ENCODE data around the gene LCN10. TPM values are rescaled to one million over a fixed set of nuclear protein-coding genes. Genes with fewer than 3 reads are reported as not detected.

Gene LCN10
- total RNA-seq, 1 experiment from 2014 or later: not detected

GRCh38 chr9:136759001-136759400, 16.3 kb upstream of the LCN10 start:
- Mint-ChIP-seq H3K4me3 (ENCODE audit: unreplicated experiment) (no peak overlapping the region), H3K9me3 (ENCODE audit: unreplicated experiment) (no peaks in the 10 kb centered on the region), H3K4me1 (ENCODE audit: insufficient read depth, unreplicated experiment) (no peaks in the 10 kb centered on the region), H3K27ac (ENCODE audit: low read depth, unreplicated experiment) (no peak overlapping the region), H3K36me3 (ENCODE audit: insufficient read depth, unreplicated experiment) (no peaks in the 10 kb centered on the region), H3K27me3 (ENCODE audit: insufficient read depth, unreplicated experiment) (no peaks in the 10 kb centered on the region)
- intact Hi-C loops (cut with micrococcal nuclease): no loop called here
- POLR2A ChIA-PET: no interaction called here
- BruUV-seq (replicated peaks): no TSS peak
- no peak for TF ChIP-seq CTCF (IDR thresholded peaks at IDR 0.05; ENCODE audit: unreplicated experiment)
- CTCF ChIA-PET: interaction anchor here (0.6 to 4.8 kb wide), 3 partner anchors 20 to 471 kb away, joined by 3 to 30 read pairs (median 10); no protein-coding TSS in a partner anchor
- DNase-seq (ENCODE audit: unreplicated experiment): no peak

GRCh38 chr9:136757751-136758140, 15.0 kb upstream of the LCN10 start:
- H3K27ac Mint-ChIP-seq (ENCODE audit: low read depth, unreplicated experiment): no peak overlapping the region
- ChIA-PET CTCF (interaction anchor here (0.5 to 4.8 kb wide), 10 partner anchors 9 to 362 kb away, joined by 3 to 30 read pairs (median 3); partner anchors contain the start of gene LCN10), POLR2A (no interaction called here)
- no TSS peak for BruUV-seq (replicated peaks)
- intact Hi-C loops (cut with micrococcal nuclease): no loop called here
- peaks cover under 1% of the 10 kb centered on the region for H3K9me3 Mint-ChIP-seq (ENCODE audit: unreplicated experiment)
- no peaks in the 10 kb centered on the region for H3K4me1 Mint-ChIP-seq (ENCODE audit: insufficient read depth, unreplicated experiment)
- no peak for TF ChIP-seq CTCF (IDR thresholded peaks at IDR 0.05; ENCODE audit: unreplicated experiment)
- no peaks in the 10 kb centered on the region for H3K27me3 Mint-ChIP-seq (ENCODE audit: insufficient read depth, unreplicated experiment)
- DNase-seq (ENCODE audit: unreplicated experiment): no peak
- H3K4me3 Mint-ChIP-seq (ENCODE audit: unreplicated experiment): no peak overlapping the region
- no peaks in the 10 kb centered on the region for H3K36me3 Mint-ChIP-seq (ENCODE audit: insufficient read depth, unreplicated experiment)

GRCh38 chr9:136757328-136757727, 14.6 kb upstream of the LCN10 start:
- Mint-ChIP-seq H3K36me3 (ENCODE audit: insufficient read depth, unreplicated experiment) (no peaks in the 10 kb centered on the region), H3K27me3 (ENCODE audit: insufficient read depth, unreplicated experiment) (no peaks in the 10 kb centered on the region), H3K4me1 (ENCODE audit: insufficient read depth, unreplicated experiment) (no peaks in the 10 kb centered on the region), H3K9me3 (ENCODE audit: unreplicated experiment) (peaks cover 5% of the 10 kb centered on the region), H3K27ac (ENCODE audit: low read depth, unreplicated experiment) (no peak overlapping the region), H3K4me3 (ENCODE audit: unreplicated experiment) (no peak overlapping the region)
- DNase-seq (ENCODE audit: unreplicated experiment): no peak
- intact Hi-C loops (cut with micrococcal nuclease): no loop called here
- ChIA-PET POLR2A (no interaction called here), CTCF (interaction anchor here (0.6 to 4.8 kb wide), 8 partner anchors 9 to 277 kb away, joined by 3 to 30 read pairs (median 3); partner anchors contain the start of gene LCN10)
- no peak for TF ChIP-seq CTCF (IDR thresholded peaks at IDR 0.05; ENCODE audit: unreplicated experiment)
- BruUV-seq (replicated peaks): no TSS peak

- intact Hi-C loops (cut with micrococcal nuclease): no loop called here
- BruUV-seq (replicated peaks): no TSS peak
- Mint-ChIP-seq H3K27me3 (ENCODE audit: insufficient read depth, unreplicated experiment) (peaks cover 4% of the 10 kb centered on the region), H3K4me1 (ENCODE audit: insufficient read depth, unreplicated experiment) (no peaks in the 10 kb centered on the region), H3K27ac (ENCODE audit: low read depth, unreplicated experiment) (no peak overlapping the region), H3K36me3 (ENCODE audit: insufficient read depth, unreplicated experiment) (no peaks in the 10 kb centered on the region), H3K4me3 (ENCODE audit: unreplicated experiment) (no peak overlapping the region), H3K9me3 (ENCODE audit: unreplicated experiment) (peaks cover 10% of the 10 kb centered on the region)
- POLR2A ChIA-PET: no interaction called here
- no peak for DNase-seq (ENCODE audit: unreplicated experiment)
- no peak for TF ChIP-seq CTCF (IDR thresholded peaks at IDR 0.05; ENCODE audit: unreplicated experiment)
- CTCF ChIA-PET: interaction anchor here (1.1 kb wide), 1 partner anchor 15 kb away, joined by 3 read pairs; the partner anchor contains the start of gene LCN10
Measured at GRCh38 chr9:136756836-136757235, 14.1 kb upstream of the LCN10 start.
